Neuron (in vitro differentiated cells): ENCODE data around the gene EMID1.

ENCODE experiments used
- H2AFZ ChIP-seq: one replicate; pipeline ENCODE4 v1.6.1; 2013; ENCODE audit warnings: low read depth, mild to moderate bottlenecking, inconsistent platforms, low read length, moderate library complexity
- H3K27me3 ChIP-seq: one replicate; pipeline ENCODE4 v1.6.1; 2013; ENCODE audit warnings: low read length; ENCODE audit not compliant: insufficient read depth
- H3K36me3 ChIP-seq: one replicate; pipeline ENCODE4 v1.6.1; 2013; ENCODE audit warnings: low read length; ENCODE audit not compliant: insufficient read depth
- H3K4me1 ChIP-seq: one replicate; pipeline ENCODE4 v1.6.1; 2013; ENCODE audit warnings: low read length; ENCODE audit not compliant: insufficient read depth
- H3K4me3 ChIP-seq: 2 replicates; pipeline ENCODE4 v1.5.1; 2013; ENCODE audit warnings: mild to moderate bottlenecking, low read length, moderate library complexity
- H3K9me3 ChIP-seq: one replicate; pipeline ENCODE4 v1.6.1; 2013; ENCODE audit warnings: low read length

EMID1 gene

GRCh38 chr22:29199702-29200400 lies 5.8 kb upstream of the EMID1 start:
- Histone ChIP-seq H3K27me3 (peaks cover 9% of the 10 kb centered on the region), H3K4me3 (no peak overlapping the region), H3K36me3 (no peaks in the 10 kb centered on the region), H3K4me1 (peaks cover 24% of the 10 kb centered on the region), H2AFZ (no peak overlapping the region), H3K9me3 (no peaks in the 10 kb centered on the region)

- H3K36me3 ChIP-seq = no peaks in the 10 kb centered on the region
- no peak overlapping the region for H2AFZ ChIP-seq
- H3K9me3 ChIP-seq = no peaks in the 10 kb centered on the region
- peaks cover 10% of the 10 kb centered on the region for H3K27me3 ChIP-seq
- peaks cover 16% of the 10 kb centered on the region for H3K4me1 ChIP-seq
- H3K4me3 ChIP-seq = no peak overlapping the region
These were observed 4.8 kb upstream of the EMID1 start for GRCh38 chr22:29200901-29201300.

GRCh38 chr22:29201782-29202181 lies 3.9 kb upstream of the EMID1 start:
- H3K9me3 ChIP-seq = no peaks in the 10 kb centered on the region
- H3K4me1 ChIP-seq = peaks cover 20% of the 10 kb centered on the region
- H3K27me3 ChIP-seq = peaks cover 10% of the 10 kb centered on the region
- no peak overlapping the region for H2AFZ ChIP-seq
- H3K36me3 ChIP-seq = no peaks in the 10 kb centered on the region
- H3K4me3 ChIP-seq = no peak overlapping the region

- Histone ChIP-seq H3K36me3 (no peaks in the 10 kb centered on the region), H2AFZ (no peak overlapping the region), H3K9me3 (no peaks in the 10 kb centered on the region), H3K27me3 (peaks cover 10% of the 10 kb centered on the region), H3K4me1 (peaks cover 27% of the 10 kb centered on the region), H3K4me3 (no peak overlapping the region)
These were observed 3.2 kb upstream of the EMID1 start for GRCh38 chr22:29202212-29203192.

GRCh38 chr22:29203488-29204454 lies 1.9 kb upstream of the EMID1 start:
- Histone ChIP-seq H3K9me3 (no peaks in the 10 kb centered on the region), H3K4me3 (no peak overlapping the region), H3K27me3 (peaks cover 10% of the 10 kb centered on the region), H3K4me1 (peaks cover 37% of the 10 kb centered on the region), H3K36me3 (no peaks in the 10 kb centered on the region), H2AFZ (no peak overlapping the region)

- peaks cover 10% of the 10 kb centered on the region for H3K27me3 ChIP-seq
- H3K9me3 ChIP-seq = no peaks in the 10 kb centered on the region
- H3K4me3 ChIP-seq = no peak overlapping the region
- H2AFZ ChIP-seq = no peak overlapping the region
- H3K4me1 ChIP-seq = peaks cover 37% of the 10 kb centered on the region
- no peaks in the 10 kb centered on the region for H3K36me3 ChIP-seq
These were observed 1.1 kb upstream of the EMID1 start for GRCh38 chr22:29204455-29205183.

GRCh38 chr22:29205252-29205593 lies 473 bp upstream of the EMID1 start:
- peaks cover 10% of the 10 kb centered on the region for H3K27me3 ChIP-seq
- H2AFZ ChIP-seq = no peak overlapping the region
- no peaks in the 10 kb centered on the region for H3K9me3 ChIP-seq
- peaks cover 37% of the 10 kb centered on the region for H3K4me1 ChIP-seq
- H3K36me3 ChIP-seq = no peaks in the 10 kb centered on the region
- H3K4me3 ChIP-seq = peak overlapping the region; percentile 28

- peaks cover 35% of the 10 kb centered on the region for H3K4me1 ChIP-seq
- H2AFZ ChIP-seq = peak overlapping the region; percentile 78
- H3K4me3 ChIP-seq = peak overlapping the region; percentile 60
- no peaks in the 10 kb centered on the region for H3K9me3 ChIP-seq
- no peaks in the 10 kb centered on the region for H3K36me3 ChIP-seq
- peaks cover 10% of the 10 kb centered on the region for H3K27me3 ChIP-seq
These were observed 911 bp downstream of the EMID1 start for GRCh38 chr22:29206372-29207242.

- Histone ChIP-seq H3K9me3 (no peaks in the 10 kb centered on the region), H3K4me3 (no peak overlapping the region), H3K36me3 (no peaks in the 10 kb centered on the region), H3K27me3 (peaks cover 10% of the 10 kb centered on the region), H2AFZ (no peak overlapping the region), H3K4me1 (peaks cover 29% of the 10 kb centered on the region)
These were observed 1.5 kb downstream of the EMID1 start for GRCh38 chr22:29207243-29207550.

GRCh38 chr22:29207562-29208501 lies 2.1 kb downstream of the EMID1 start:
- H3K9me3 ChIP-seq = no peaks in the 10 kb centered on the region
- no peak overlapping the region for H2AFZ ChIP-seq
- no peak overlapping the region for H3K4me3 ChIP-seq
- peaks cover 24% of the 10 kb centered on the region for H3K4me1 ChIP-seq
- peaks cover 10% of the 10 kb centered on the region for H3K27me3 ChIP-seq
- H3K36me3 ChIP-seq = no peaks in the 10 kb centered on the region

- Histone ChIP-seq H3K27me3 (peaks cover 10% of the 10 kb centered on the region), H3K4me3 (no peak overlapping the region), H3K9me3 (no peaks in the 10 kb centered on the region), H3K4me1 (peaks cover 24% of the 10 kb centered on the region), H2AFZ (no peak overlapping the region), H3K36me3 (no peaks in the 10 kb centered on the region)
These were observed 2.8 kb downstream of the EMID1 start for GRCh38 chr22:29208502-29208862.
